ENCODE data around the gene SSBP3. TPM values are rescaled to one million over a fixed set of nuclear protein-coding genes. Genes with fewer than 3 reads are reported as not detected.

The SSBP3 gene
- total RNA-seq, 1 experiment from 2014 or later = 15.0 TPM

- Histone ChIP-seq H3K9ac (ENCODE audit: low read length) (no peak overlapping the region), H3K27ac (ENCODE audit: low read length) (no peak overlapping the region), H3F3A (ENCODE audit: low read length, unreplicated experiment) (no peaks in the 10 kb centered on the region), H3K4me1 (ENCODE audit: insufficient read depth, low read length) (peaks cover 13% of the 10 kb centered on the region), H3K4me3 (ENCODE audit: low read length) (no peak overlapping the region), H3K36me3 (ENCODE audit: low read depth, low read length) (no peaks in the 10 kb centered on the region), H3K4me2 (ENCODE audit: low read length) (no peak overlapping the region), H3K27me3 (ENCODE audit: low read length) (no peaks in the 10 kb centered on the region), H3K79me2 (ENCODE audit: low read length) (no peaks in the 10 kb centered on the region), H3K9me2 (replicated peaks; ENCODE audit: low read length) (no peaks in the 10 kb centered on the region), H4K20me1 (ENCODE audit: low read length) (no peaks in the 10 kb centered on the region), H2AFZ (ENCODE audit: low read length) (no peak overlapping the region), H3K9me3 (ENCODE audit: low read length) (no peaks in the 10 kb centered on the region)
- TF ChIP-seq EZH2phosphoT487 (IDR thresholded peaks at IDR 0.05; ENCODE audit: borderline replicate concordance, low read length) = no peak
- ChIA-PET POLR2A (ENCODE audit: unreplicated experiment) (no interaction called here), CTCF (interaction anchor here (0.6 kb wide), 1 partner anchor 30 kb away, joined by 3 read pairs; no protein-coding TSS in a partner anchor)
- BruUV-seq (replicated peaks) = no TSS peak
- ATAC-seq (no peak; the same call in 1 of the 2 replicates), DNase-seq (no peak)
- intact Hi-C loops (cut with micrococcal nuclease) = no loop called here
Measured at GRCh38 chr1:54245501-54245900, 160.7 kb downstream of the SSBP3 start.

- ATAC-seq = no peak
Measured at GRCh38 chr1:54244655-54245054, 161.5 kb downstream of the SSBP3 start.

GRCh38 chr1:54243022-54243421, 163.2 kb downstream of the SSBP3 start:
- DNase-seq (no peak), ATAC-seq (no peak)
- Histone ChIP-seq H3K27me3 (ENCODE audit: low read length) (no peaks in the 10 kb centered on the region), H2AFZ (ENCODE audit: low read length) (no peak overlapping the region), H3K4me1 (ENCODE audit: insufficient read depth, low read length) (no peaks in the 10 kb centered on the region), H3K9me3 (ENCODE audit: low read length) (no peaks in the 10 kb centered on the region), H3K4me2 (ENCODE audit: low read length) (no peak overlapping the region), H3K9ac (ENCODE audit: low read length) (no peak overlapping the region), H3K27ac (ENCODE audit: low read length) (no peak overlapping the region), H3K4me3 (ENCODE audit: low read length) (no peak overlapping the region), H3K79me2 (ENCODE audit: low read length) (no peaks in the 10 kb centered on the region), H3K36me3 (ENCODE audit: low read depth, low read length) (no peaks in the 10 kb centered on the region), H3K9me2 (replicated peaks; ENCODE audit: low read length) (no peaks in the 10 kb centered on the region), H4K20me1 (ENCODE audit: low read length) (no peaks in the 10 kb centered on the region), H3F3A (ENCODE audit: low read length, unreplicated experiment) (no peaks in the 10 kb centered on the region)
- intact Hi-C loops (cut with micrococcal nuclease) = no loop called here
- BruUV-seq (replicated peaks) = no TSS peak
- TF ChIP-seq EZH2phosphoT487 (IDR thresholded peaks at IDR 0.05; ENCODE audit: borderline replicate concordance, low read length) (no peak), CTCF (conservative IDR thresholded peaks at IDR 0.05; ENCODE audit: low read depth, low read length) (no peak), EZH2 (IDR thresholded peaks at IDR 0.05; ENCODE audit: low read length, unreplicated experiment) (no peak)
- CTCF ChIA-PET = no interaction called here
- POLR2A ChIA-PET (ENCODE audit: unreplicated experiment) = no interaction called here

More at GRCh38 chr1:54244655-54245054, 161.5 kb downstream of the SSBP3 start:
- H3F3A ChIP-seq (ENCODE audit: low read length, unreplicated experiment) = no peaks in the 10 kb centered on the region
- H3K9ac ChIP-seq (ENCODE audit: low read length) = no peak overlapping the region
- no peak for DNase-seq
- ChIA-PET POLR2A (ENCODE audit: unreplicated experiment) (no interaction called here), CTCF (interaction anchor here (0.6 kb wide), 1 partner anchor 30 kb away, joined by 3 read pairs; no protein-coding TSS in a partner anchor)
- peaks cover 7% of the 10 kb centered on the region for H3K4me1 ChIP-seq (ENCODE audit: insufficient read depth, low read length)
- no peak overlapping the region for H3K4me3 ChIP-seq (ENCODE audit: low read length)
- no peak overlapping the region for H3K27ac ChIP-seq (ENCODE audit: low read length)
- no peaks in the 10 kb centered on the region for H3K9me2 ChIP-seq (replicated peaks; ENCODE audit: low read length)
- no peaks in the 10 kb centered on the region for H3K27me3 ChIP-seq (ENCODE audit: low read length)
- TF ChIP-seq CTCF (conservative IDR thresholded peaks at IDR 0.05; ENCODE audit: low read depth, low read length) (no peak), EZH2 (IDR thresholded peaks at IDR 0.05; ENCODE audit: low read length, unreplicated experiment) (no peak), EZH2phosphoT487 (IDR thresholded peaks at IDR 0.05; ENCODE audit: borderline replicate concordance, low read length) (no peak)
- no peaks in the 10 kb centered on the region for H3K79me2 ChIP-seq (ENCODE audit: low read length)
- no peaks in the 10 kb centered on the region for H4K20me1 ChIP-seq (ENCODE audit: low read length)
- H3K9me3 ChIP-seq (ENCODE audit: low read length) = no peaks in the 10 kb centered on the region
- H3K36me3 ChIP-seq (ENCODE audit: low read depth, low read length) = no peaks in the 10 kb centered on the region
- no TSS peak for BruUV-seq (replicated peaks)
- H2AFZ ChIP-seq (ENCODE audit: low read length) = no peak overlapping the region
- H3K4me2 ChIP-seq (ENCODE audit: low read length) = no peak overlapping the region
- intact Hi-C loops (cut with micrococcal nuclease) = no loop called here
